Gastrocnemius medialis (tissue), 4 donors: ENCODE measurements around the gene ALOX12B.

Experiments used
- POLR2A ChIP-seq, 2 donors: fragments of 450-650 bp; IDR thresholded peaks; one replicate each; pipeline ENCODE4 v1.6.1; 2017; ENCODE audit warnings: antibody characterized with exemption in 2 of 2, mild to moderate bottlenecking in 2 of 2, moderate library complexity in 2 of 2
- TF ChIP-seq, protein P1 (sequence below), 5 experiments: fragments of 450-650 bp in 3 of 5; fragments of 200-600 bp in 2 of 5; sonication (generic) in 2 of 5; IDR thresholded peaks in 4 of 5; conservative IDR thresholded peaks in 1 of 5; 1 replicate in 4 of 5; 2 replicates in 1 of 5; pipeline ENCODE4 v1.5.1; 2016 to 2019; ENCODE audit warnings: antibody characterized with exemption in 5 of 5, mild to moderate bottlenecking in 3 of 5, moderate library complexity in 3 of 5

DNA sequence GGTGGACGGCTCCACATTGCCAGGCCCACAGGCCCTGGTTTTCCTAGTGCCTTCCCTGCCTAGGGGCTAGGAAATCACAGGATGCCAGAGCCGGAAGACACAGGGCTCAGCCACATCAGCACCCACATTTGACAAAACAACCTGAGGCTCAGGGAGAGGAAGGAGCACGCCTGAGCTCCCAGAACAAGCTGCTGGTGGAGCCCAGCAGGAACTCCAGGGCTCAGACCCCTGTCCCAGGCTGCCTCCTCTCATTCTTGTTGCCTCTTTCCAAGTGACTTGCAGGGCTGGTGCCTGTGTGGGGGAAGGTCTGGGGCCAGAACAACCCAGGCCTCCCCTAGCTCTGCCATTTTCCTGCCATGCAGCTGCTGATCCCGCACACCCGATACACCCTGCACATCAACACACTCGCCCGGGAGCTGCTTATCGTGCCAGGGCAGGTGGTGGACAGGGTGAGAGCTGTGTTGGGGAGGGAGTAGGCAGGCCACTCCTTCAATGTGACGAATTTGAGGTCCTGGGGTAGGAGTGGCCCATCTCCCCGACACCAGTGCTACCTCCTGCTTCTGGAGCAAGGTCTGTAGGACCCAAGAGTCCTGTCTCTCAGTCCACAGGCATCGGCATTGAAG, 41.1 kb downstream of the ALOX12B start:
- no peak for TF ChIP-seq POLR2A (IDR thresholded peaks at IDR 0.05)
- TF ChIP-seq, protein P1, sequence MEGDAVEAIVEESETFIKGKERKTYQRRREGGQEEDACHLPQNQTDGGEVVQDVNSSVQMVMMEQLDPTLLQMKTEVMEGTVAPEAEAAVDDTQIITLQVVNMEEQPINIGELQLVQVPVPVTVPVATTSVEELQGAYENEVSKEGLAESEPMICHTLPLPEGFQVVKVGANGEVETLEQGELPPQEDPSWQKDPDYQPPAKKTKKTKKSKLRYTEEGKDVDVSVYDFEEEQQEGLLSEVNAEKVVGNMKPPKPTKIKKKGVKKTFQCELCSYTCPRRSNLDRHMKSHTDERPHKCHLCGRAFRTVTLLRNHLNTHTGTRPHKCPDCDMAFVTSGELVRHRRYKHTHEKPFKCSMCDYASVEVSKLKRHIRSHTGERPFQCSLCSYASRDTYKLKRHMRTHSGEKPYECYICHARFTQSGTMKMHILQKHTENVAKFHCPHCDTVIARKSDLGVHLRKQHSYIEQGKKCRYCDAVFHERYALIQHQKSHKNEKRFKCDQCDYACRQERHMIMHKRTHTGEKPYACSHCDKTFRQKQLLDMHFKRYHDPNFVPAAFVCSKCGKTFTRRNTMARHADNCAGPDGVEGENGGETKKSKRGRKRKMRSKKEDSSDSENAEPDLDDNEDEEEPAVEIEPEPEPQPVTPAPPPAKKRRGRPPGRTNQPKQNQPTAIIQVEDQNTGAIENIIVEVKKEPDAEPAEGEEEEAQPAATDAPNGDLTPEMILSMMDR (IDR thresholded peaks at IDR 0.05 in 4 of 5, conservative IDR thresholded peaks at IDR 0.05 in 1 of 5) = no peak
